GM12872 (cell line): ENCODE data around the gene CFAP161.

Experiments
- CTCF ChIP-seq: IDR thresholded peaks from 3 replicates; pipeline ENCODE4 v1.5.1; 2011; ENCODE audit warnings: low read depth, mild to moderate bottlenecking, low read length, moderate library complexity; ENCODE audit not compliant: insufficient read depth

CFAP161 gene

GRCh38 chr15:81182031-81182755 is 48.1 kb downstream of the CFAP161 start:
- no peak for TF ChIP-seq CTCF

- TF ChIP-seq CTCF: no peak
These were observed 48.8 kb downstream of the CFAP161 start for GRCh38 chr15:81182756-81183438.

- no peak for TF ChIP-seq CTCF
These were observed 49.3 kb downstream of the CFAP161 start for GRCh38 chr15:81183439-81183775.

- TF ChIP-seq CTCF: no peak
These were observed 50.1 kb downstream of the CFAP161 start for GRCh38 chr15:81184188-81184587.

- TF ChIP-seq CTCF: no peak
These were observed 51.7 kb downstream of the CFAP161 start for GRCh38 chr15:81185631-81186295.

- TF ChIP-seq CTCF: no peak
These were observed 54.3 kb downstream of the CFAP161 start for GRCh38 chr15:81188354-81188753.

GRCh38 chr15:81189583-81190283 is 55.7 kb downstream of the CFAP161 start:
- TF ChIP-seq CTCF: no peak
